Measurements from ENCODE around the gene HBG1.

DNA sequence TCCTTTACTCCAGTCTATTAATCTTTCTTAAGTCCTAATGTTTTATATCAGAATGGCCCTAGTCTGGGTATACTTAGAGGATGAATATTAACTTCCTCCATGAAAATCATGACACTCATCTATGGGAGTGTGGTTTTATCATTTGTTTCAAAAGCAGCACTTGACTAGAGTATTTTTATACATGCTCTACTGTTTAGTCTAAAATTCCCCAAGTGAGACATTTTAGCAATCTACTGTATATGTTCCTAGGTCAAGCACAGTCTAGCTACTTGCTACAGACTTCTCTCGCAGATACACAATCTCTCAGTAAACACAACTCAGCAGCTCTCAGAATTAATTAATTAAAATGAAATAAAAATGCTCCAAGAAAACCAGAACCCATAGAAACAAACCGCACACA lies 19.9 kb downstream of the HBG1 start:
- TF ChIP-seq, protein P1, sequence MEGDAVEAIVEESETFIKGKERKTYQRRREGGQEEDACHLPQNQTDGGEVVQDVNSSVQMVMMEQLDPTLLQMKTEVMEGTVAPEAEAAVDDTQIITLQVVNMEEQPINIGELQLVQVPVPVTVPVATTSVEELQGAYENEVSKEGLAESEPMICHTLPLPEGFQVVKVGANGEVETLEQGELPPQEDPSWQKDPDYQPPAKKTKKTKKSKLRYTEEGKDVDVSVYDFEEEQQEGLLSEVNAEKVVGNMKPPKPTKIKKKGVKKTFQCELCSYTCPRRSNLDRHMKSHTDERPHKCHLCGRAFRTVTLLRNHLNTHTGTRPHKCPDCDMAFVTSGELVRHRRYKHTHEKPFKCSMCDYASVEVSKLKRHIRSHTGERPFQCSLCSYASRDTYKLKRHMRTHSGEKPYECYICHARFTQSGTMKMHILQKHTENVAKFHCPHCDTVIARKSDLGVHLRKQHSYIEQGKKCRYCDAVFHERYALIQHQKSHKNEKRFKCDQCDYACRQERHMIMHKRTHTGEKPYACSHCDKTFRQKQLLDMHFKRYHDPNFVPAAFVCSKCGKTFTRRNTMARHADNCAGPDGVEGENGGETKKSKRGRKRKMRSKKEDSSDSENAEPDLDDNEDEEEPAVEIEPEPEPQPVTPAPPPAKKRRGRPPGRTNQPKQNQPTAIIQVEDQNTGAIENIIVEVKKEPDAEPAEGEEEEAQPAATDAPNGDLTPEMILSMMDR (IDR thresholded peaks at IDR 0.05), result no peak
- TF ChIP-seq POLR2AphosphoS5 (IDR thresholded peaks at IDR 0.05) (no peak), EP300 (IDR thresholded peaks at IDR 0.05) (no peak)

Measured in esophagus muscularis mucosa (tissue), 4 donors.